Measurements from ENCODE around the gene DDX56.
A peak's percentile ranks its signal among the peaks of the same experiment; 100 is the strongest.
"Not testable (repeated sequence)": the region's sequence is repeated elsewhere in the genome, so short reads cannot be mapped to it uniquely, and the experiment has no call there.

Gene DDX56

GRCh38 chr7:44561481-44561880 lies 12.2 kb downstream of the DDX56 start:
- no peak overlapping the region for H3K27ac ChIP-seq
- no peak for TF ChIP-seq ZFX (IDR thresholded peaks at IDR 0.05)
- TF ChIP-seq CTCF (conservative IDR thresholded peaks at IDR 0.05) = no peak

GRCh38 chr7:44559485-44559884 lies 14.2 kb downstream of the DDX56 start:
- no peak for TF ChIP-seq CTCF (conservative IDR thresholded peaks at IDR 0.05)
- TF ChIP-seq ZFX (IDR thresholded peaks at IDR 0.05) = no peak

GRCh38 chr7:44557485-44557884 lies 16.2 kb downstream of the DDX56 start:
- H3K27ac ChIP-seq = no peak overlapping the region
- no peak for TF ChIP-seq ZFX (IDR thresholded peaks at IDR 0.05)
- no peak for TF ChIP-seq CTCF (conservative IDR thresholded peaks at IDR 0.05)

More at GRCh38 chr7:44559485-44559884, 14.2 kb downstream of the DDX56 start:
- no peak overlapping the region for H3K27ac ChIP-seq

- TF ChIP-seq ZFX (IDR thresholded peaks at IDR 0.05) = no peak
- no peak for TF ChIP-seq CTCF (conservative IDR thresholded peaks at IDR 0.05)
Observed at GRCh38 chr7:44555350-44555749, 18.4 kb downstream of the DDX56 start.

GRCh38 chr7:44552473-44553005 lies 21.2 kb downstream of the DDX56 start:
- H3K27ac ChIP-seq = not testable (repeated sequence)

More at GRCh38 chr7:44555350-44555749, 18.4 kb downstream of the DDX56 start:
- H3K27ac ChIP-seq = no peak overlapping the region

- H3K27ac ChIP-seq = no peak overlapping the region
- TF ChIP-seq CTCF (conservative IDR thresholded peaks at IDR 0.05) (no peak), ZFX (IDR thresholded peaks at IDR 0.05) (no peak)
Observed at GRCh38 chr7:44549457-44549856, 24.3 kb downstream of the DDX56 start.

- TF ChIP-seq CTCF (conservative IDR thresholded peaks at IDR 0.05) (no peak), ZFX (IDR thresholded peaks at IDR 0.05) (no peak)
- H3K27ac ChIP-seq = no peak overlapping the region
Observed at GRCh38 chr7:44548893-44549292, 24.8 kb downstream of the DDX56 start.

- TF ChIP-seq CTCF (conservative IDR thresholded peaks at IDR 0.05) (no peak), ZFX (IDR thresholded peaks at IDR 0.05) (no peak)
- peak overlapping the region; percentile 40; the same call in 1 of the 2 replicates for H3K27ac ChIP-seq
Observed at GRCh38 chr7:44547536-44548231, 26.0 kb downstream of the DDX56 start.

Data from C4-2B (cell line).